ENCODE results near the gene MRPL40. TPM values are rescaled to one million over a fixed set of nuclear protein-coding genes. Genes with fewer than 3 reads are reported as not detected.
"Not testable (repeated sequence)": the region's sequence is repeated elsewhere in the genome, so short reads cannot be mapped to it uniquely, and the experiment has no call there.

MRPL40 gene
- total RNA-seq, 1 donor from 2014 or later, result 30.4 TPM

DNA sequence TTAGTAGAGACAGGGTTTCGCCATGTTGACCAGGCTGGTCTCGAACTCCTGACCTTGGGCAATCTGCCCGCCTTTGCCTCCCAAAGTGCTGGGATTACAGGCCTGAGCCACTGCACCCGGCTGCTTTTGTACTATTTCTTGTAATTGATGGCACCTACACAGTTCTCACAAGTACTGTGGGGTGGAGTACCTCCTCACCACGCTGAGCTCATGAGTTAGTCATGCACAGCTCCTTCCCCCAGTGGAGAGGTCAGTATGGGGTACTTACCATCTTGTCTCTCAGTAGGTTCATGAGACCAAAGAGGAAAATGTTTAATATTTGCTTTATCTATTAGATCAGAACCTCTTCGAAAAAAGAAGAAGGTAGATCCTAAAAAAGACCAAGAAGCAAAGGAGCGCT is 2.1 kb downstream of the MRPL40 start:
- DNase-seq (ENCODE audit: low read depth, low spot score), result no peak
- Mint-ChIP-seq H3K36me3 (ENCODE audit: low read depth) (peaks cover 2% of the 10 kb centered on the region), H3K4me1 (peaks cover 29% of the 10 kb centered on the region), H3K4me3 (peak overlapping the region; percentile 91), H3K9me3 (no peaks in the 10 kb centered on the region), H3K27me3 (ENCODE audit: low read depth) (no peaks in the 10 kb centered on the region), H3K27ac (ENCODE audit: unreplicated experiment) (no peak overlapping the region)
- TF ChIP-seq, protein P1, sequence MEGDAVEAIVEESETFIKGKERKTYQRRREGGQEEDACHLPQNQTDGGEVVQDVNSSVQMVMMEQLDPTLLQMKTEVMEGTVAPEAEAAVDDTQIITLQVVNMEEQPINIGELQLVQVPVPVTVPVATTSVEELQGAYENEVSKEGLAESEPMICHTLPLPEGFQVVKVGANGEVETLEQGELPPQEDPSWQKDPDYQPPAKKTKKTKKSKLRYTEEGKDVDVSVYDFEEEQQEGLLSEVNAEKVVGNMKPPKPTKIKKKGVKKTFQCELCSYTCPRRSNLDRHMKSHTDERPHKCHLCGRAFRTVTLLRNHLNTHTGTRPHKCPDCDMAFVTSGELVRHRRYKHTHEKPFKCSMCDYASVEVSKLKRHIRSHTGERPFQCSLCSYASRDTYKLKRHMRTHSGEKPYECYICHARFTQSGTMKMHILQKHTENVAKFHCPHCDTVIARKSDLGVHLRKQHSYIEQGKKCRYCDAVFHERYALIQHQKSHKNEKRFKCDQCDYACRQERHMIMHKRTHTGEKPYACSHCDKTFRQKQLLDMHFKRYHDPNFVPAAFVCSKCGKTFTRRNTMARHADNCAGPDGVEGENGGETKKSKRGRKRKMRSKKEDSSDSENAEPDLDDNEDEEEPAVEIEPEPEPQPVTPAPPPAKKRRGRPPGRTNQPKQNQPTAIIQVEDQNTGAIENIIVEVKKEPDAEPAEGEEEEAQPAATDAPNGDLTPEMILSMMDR (conservative IDR thresholded peaks at IDR 0.05), result no peak

DNA sequence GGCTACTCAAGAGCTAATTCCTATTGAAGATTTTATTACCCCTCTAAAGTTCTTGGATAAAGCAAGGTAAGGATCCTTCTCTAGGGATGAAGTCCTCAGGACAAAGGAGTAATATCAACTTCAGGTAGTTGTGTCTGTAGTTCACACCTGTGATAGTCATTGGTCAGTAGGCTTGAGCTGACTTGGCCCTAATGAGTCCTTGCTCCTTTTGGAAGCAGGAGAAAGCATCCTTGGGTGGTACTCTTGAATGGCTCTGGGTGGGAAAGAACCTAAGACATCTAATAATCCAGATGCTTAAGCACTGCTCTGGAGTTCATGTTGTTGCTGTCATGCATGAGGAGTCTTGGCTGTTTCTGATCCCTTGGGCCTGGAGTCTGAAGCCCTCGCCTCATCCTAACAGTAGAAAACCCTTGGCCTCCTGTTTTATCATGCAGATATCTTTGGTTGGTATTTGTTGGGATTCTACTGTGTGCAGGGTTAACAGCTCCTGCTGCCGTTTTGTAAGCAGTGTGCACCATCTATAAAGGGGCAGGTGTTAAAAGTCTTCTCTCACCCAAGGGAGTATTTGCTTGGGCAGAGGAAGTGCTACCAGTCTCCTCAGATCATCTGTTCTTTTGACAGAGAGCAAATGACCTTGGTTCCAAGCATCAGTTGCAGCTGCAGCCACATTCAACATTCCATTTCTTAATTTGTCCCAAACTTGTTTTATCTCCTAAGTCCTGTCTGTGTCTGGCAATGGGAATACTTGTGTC is 2.7 kb downstream of the MRPL40 start:
- Mint-ChIP-seq H3K27me3 (ENCODE audit: low read depth) (no peaks in the 10 kb centered on the region), H3K4me3 (peak overlapping the region; percentile 91), H3K36me3 (ENCODE audit: low read depth) (peaks cover 2% of the 10 kb centered on the region), H3K27ac (ENCODE audit: unreplicated experiment) (no peak overlapping the region), H3K4me1 (peaks cover 23% of the 10 kb centered on the region), H3K9me3 (no peaks in the 10 kb centered on the region)
- DNase-seq (ENCODE audit: low read depth, low spot score), result no peak
- TF ChIP-seq, protein P1 (conservative IDR thresholded peaks at IDR 0.05), result no peak

DNA sequence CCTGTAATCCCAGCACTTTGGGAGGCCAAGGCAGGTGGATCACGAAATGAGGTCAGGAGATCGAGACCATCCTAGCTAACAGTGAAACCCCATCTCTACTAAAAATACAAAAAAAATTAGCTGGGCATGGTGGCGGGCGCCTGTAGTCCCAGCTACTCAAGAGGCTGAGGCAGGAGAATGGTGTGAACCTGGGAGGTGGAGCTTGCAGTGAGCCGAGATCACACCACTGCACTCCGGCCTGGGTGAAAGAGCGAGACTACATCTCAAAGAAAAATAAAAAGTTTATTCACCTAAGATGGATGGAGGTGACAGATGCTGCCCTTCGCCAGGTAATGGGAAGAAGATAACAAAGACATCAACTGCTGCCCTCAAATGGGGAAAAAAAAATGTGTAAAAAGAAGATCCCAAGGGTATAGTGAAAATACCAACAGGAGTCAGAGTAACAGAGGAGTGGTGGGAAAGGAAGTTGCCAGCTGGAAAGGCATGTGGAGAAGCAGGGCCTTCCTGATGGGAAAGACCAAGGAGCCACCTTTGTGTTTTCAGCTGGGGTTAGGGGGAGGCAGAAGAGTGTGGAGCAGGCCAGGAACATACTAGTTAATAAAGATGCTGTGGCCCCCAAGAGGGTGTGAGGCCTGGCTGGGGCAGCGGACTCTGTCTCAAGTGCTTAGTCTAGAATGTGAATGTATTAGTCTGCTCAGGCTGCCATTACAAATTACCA is 4.3 kb downstream of the MRPL40 start:
- not testable (repeated sequence) for H3K9me3 Mint-ChIP-seq; H3K27me3 Mint-ChIP-seq (ENCODE audit: low read depth); DNase-seq (ENCODE audit: low read depth, low spot score); H3K36me3 Mint-ChIP-seq (ENCODE audit: low read depth)
- Mint-ChIP-seq H3K4me1 (peaks cover 14% of the 10 kb centered on the region), H3K27ac (ENCODE audit: unreplicated experiment) (peak overlapping the region; percentile 95), H3K4me3 (peak overlapping the region; percentile 44)

DNA sequence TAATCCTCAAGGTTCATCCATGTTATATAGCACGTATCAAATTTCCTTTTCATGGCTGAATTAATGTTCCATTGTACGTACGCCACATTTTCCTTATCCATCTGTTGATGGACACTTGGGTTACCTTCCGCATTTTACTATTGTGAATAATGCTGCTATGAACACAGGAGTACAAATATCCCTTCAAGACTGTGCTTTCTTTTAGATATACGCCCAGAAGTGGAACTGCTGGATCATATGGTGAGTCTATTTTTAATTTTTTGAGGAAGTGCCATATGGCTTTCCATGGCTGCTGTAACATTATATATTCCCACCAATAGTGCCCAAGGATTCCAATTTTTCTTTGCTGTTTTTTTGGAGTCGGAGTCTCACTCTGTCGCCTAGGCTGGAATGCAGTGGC is 6.0 kb downstream of the MRPL40 start:
- DNase-seq (ENCODE audit: low read depth, low spot score), result no peak
- no peaks in the 10 kb centered on the region for H3K27me3 Mint-ChIP-seq (ENCODE audit: low read depth)
- TF ChIP-seq, protein P1 (conservative IDR thresholded peaks at IDR 0.05), result no peak
- H3K36me3 Mint-ChIP-seq (ENCODE audit: low read depth), result peaks cover 4% of the 10 kb centered on the region
- peak overlapping the region; percentile 20 for H3K4me3 Mint-ChIP-seq
- peaks cover 5% of the 10 kb centered on the region for H3K4me1 Mint-ChIP-seq
- no peak overlapping the region for H3K27ac Mint-ChIP-seq (ENCODE audit: unreplicated experiment)
- no peaks in the 10 kb centered on the region for H3K9me3 Mint-ChIP-seq

DNA sequence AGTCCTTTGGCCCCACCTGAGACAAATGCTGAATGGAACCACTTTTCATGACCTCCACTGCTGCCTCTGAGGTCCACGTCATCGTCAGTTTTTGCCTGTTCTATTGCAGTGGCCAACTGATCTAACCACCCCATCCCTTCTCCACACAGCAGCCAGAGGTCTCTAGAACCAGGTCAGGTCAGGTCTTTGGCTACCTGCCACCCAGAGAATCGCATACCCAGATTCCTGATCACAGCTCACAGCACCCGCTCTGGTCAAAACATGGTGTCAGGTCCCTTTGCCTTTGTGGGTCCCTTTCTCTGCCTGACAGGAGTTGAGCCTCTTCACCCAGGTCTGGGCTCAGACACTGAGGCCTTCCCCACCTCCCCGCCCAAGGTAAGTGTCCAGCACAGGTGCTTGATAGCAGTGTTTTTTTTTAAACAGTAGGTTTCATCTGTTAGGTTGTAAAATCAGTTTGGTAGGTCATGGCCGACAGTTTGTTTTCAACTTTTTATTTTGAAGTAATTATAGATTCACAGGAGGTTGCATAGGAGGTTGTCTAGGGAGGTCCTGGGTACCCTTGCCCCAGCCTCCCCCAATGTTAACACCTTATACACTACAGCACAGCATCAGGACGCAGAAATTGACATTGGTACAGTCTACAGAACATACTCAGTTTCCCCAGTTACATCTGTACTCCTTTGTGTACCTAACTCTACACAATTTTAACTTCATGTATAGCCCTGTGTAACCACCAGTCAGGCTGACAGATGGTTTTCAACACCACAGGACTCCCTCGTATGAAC is 8.3 kb downstream of the MRPL40 start:
- Mint-ChIP-seq H3K4me3 (peak overlapping the region; percentile 62), H3K36me3 (ENCODE audit: low read depth) (peaks cover 3% of the 10 kb centered on the region), H3K27me3 (ENCODE audit: low read depth) (no peaks in the 10 kb centered on the region), H3K9me3 (no peaks in the 10 kb centered on the region), H3K4me1 (peaks cover 12% of the 10 kb centered on the region), H3K27ac (ENCODE audit: unreplicated experiment) (no peak overlapping the region)
- no peak for DNase-seq (ENCODE audit: low read depth, low spot score)
- TF ChIP-seq, protein P1 (conservative IDR thresholded peaks at IDR 0.05), result no peak

Data from neural crest cell (in vitro differentiated cells).